HCT116 (cell line): ENCODE data around the gene MRTFB. TPM values are rescaled to one million over a fixed set of nuclear protein-coding genes. Genes with fewer than 3 reads are reported as not detected.

Source experiments
- ATAC-seq: fragments of 200-7000 bp; cut with Tn5 transposase; 2 replicates; pipeline ENCODE4 v1.9.1; 2020; ENCODE audit warnings: mild to moderate bottlenecking, moderate library complexity
- BruUV-seq: library from RNA; stranded (reverse); fragments of 400-500 nt; replicated peaks from 2 replicates; lab custom pipeline; 2021; lab: Mats Ljungman, UMichigan
- CTCF ChIA-PET: fragments of 300-600 bp; sonication (Branson Sonifier 250); formaldehyde crosslinking; loops from one replicate; lab custom pipeline; 2021; ENCODE audit warnings: antibody characterized with exemption; lab: Charles Lee
- POLR2A ChIA-PET: fragments of 300-600, 350-600 bp; sonication (Branson Sonifier 250); formaldehyde crosslinking; loops from one replicate; lab custom pipeline; 2021; ENCODE audit warnings: antibody characterized with exemption; lab: Charles Lee
- RAD21 ChIA-PET, 2 experiments: fragments of 300-600 bp; sonication (Branson Sonifier 250); formaldehyde crosslinking; loops; one replicate each; lab custom pipeline; 2023; ENCODE audit warnings: low total read pairs in 2 of 2; ENCODE audit not compliant: uncharacterized antibody in 2 of 2, unreplicated experiment in 2 of 2, low non-redundant PET in 1 of 2; lab: Charles Lee
- DNase-seq: peaks from one replicate; pipeline ENCODE4 v3.0.0-alpha.2; 2010; ENCODE audit warnings: low read depth, low spot score
- H2AFZ ChIP-seq: fragments of 200-600 bp; shearing (Covaris generic), sonication (generic); 2 replicates; pipeline ENCODE4 v1.6.1; 2017; ENCODE audit warnings: low read depth, mixed run types, mixed read lengths, antibody characterized with exemption, low read length; ENCODE audit not compliant: poor library complexity, severe bottlenecking
- H3K27ac ChIP-seq: 2 replicates; pipeline ENCODE4 v1.5.1; 2012; ENCODE audit warnings: low read depth, low read length
- H3K27me3 ChIP-seq: fragments of 200-600 bp; sonication (generic); 2 replicates; pipeline ENCODE4 v1.6.1; 2016; ENCODE audit warnings: mixed run types, low read length, mixed read lengths; ENCODE audit not compliant: insufficient read depth
- H3K36me3 ChIP-seq, 2 experiments: fragments of 200-500 bp in 1 of 2; fragments of 200-600 bp in 1 of 2; sonication (Bioruptor generic) in 1 of 2; sonication (generic) in 1 of 2; 2 replicates each; pipeline versions ENCODE4 v1.5.1 to v1.6.1; 2014 to 2016; ENCODE audit warnings: low read length in 2 of 2, inconsistent platforms in 1 of 2, mixed read lengths in 1 of 2, mixed run types in 1 of 2; ENCODE audit not compliant: insufficient read depth in 2 of 2, control insufficient read depth in 1 of 2
- H3K4me1 ChIP-seq, 2 experiments: fragments of 200-600 bp in 1 of 2; sonication (generic) in 1 of 2; 2 replicates each; pipeline versions ENCODE4 v1.5.1 to v1.6.1; 2012 to 2017; ENCODE audit warnings: low read length in 2 of 2, inconsistent platforms in 1 of 2, mild to moderate bottlenecking in 1 of 2, mixed read lengths in 1 of 2, mixed run types in 1 of 2, moderate library complexity in 1 of 2; ENCODE audit not compliant: insufficient read depth in 2 of 2, control insufficient read depth in 1 of 2
- H3K4me2 ChIP-seq: fragments of 200-600 bp; sonication (generic); 2 replicates; pipeline ENCODE4 v1.6.1; 2017; ENCODE audit warnings: mixed run types, low read length, mixed read lengths
- H3K4me3 ChIP-seq, 2 experiments: fragments of 200-600 bp in 1 of 2; sonication (generic) in 1 of 2; replicated peaks in 1 of 2; 2 replicates each; pipeline ENCODE4 v1.5.1; 2011 to 2016; ENCODE audit warnings: low read length in 2 of 2, control low read depth in 1 of 2, low read depth in 1 of 2, mild to moderate bottlenecking in 1 of 2, mixed read lengths in 1 of 2, mixed run types in 1 of 2
- H3K79me2 ChIP-seq: fragments of 200-600 bp; sonication (generic); 2 replicates; pipeline ENCODE4 v1.6.1; 2017; ENCODE audit warnings: mild to moderate bottlenecking, mixed run types, low read length, moderate library complexity, mixed read lengths; ENCODE audit not compliant: insufficient read depth
- H3K9ac ChIP-seq: fragments of 200-600 bp; sonication (generic); 2 replicates; pipeline ENCODE4 v1.6.1; 2016; ENCODE audit warnings: low read length, mixed read lengths
- H3K9me2 ChIP-seq: fragments of 200-600 bp; sonication (generic), shearing (Covaris generic); 2 replicates; pipeline ENCODE4 v1.6.1; 2017; ENCODE audit warnings: mixed run types, mild to moderate bottlenecking, moderate library complexity; ENCODE audit not compliant: insufficient read depth
- H3K9me3 ChIP-seq, 2 experiments: fragments of 200-500 bp in 1 of 2; fragments of 200-600 bp in 1 of 2; sonication (Bioruptor generic) in 1 of 2; sonication (generic) in 1 of 2; 2 replicates each; pipeline ENCODE4 v1.6.1; 2014 to 2017; ENCODE audit warnings: low read length in 2 of 2, mixed read lengths in 2 of 2, inconsistent platforms in 1 of 2, low read depth in 1 of 2, mild to moderate bottlenecking in 1 of 2, mixed run types in 1 of 2, moderate library complexity in 1 of 2; ENCODE audit not compliant: control insufficient read depth in 1 of 2, insufficient read depth in 1 of 2
- H4K20me1 ChIP-seq: fragments of 200-600 bp; sonication (generic), shearing (Covaris generic); 2 replicates; pipeline ENCODE4 v1.6.1; 2017; ENCODE audit warnings: mixed run types, mild to moderate bottlenecking, moderate library complexity; ENCODE audit not compliant: insufficient read depth
- CTCF ChIP-seq, 3 experiments: fragments of 200-600 bp in 1 of 3; sonication (generic) in 1 of 3; IDR thresholded peaks in 2 of 3; conservative IDR thresholded peaks in 1 of 3; 2 replicates each; pipeline ENCODE4 v1.5.1; 2012 to 2017; ENCODE audit warnings: low read depth in 2 of 3, low read length in 2 of 3, antibody characterized with exemption in 1 of 3, borderline replicate concordance in 1 of 3, control low read depth in 1 of 3, mild to moderate bottlenecking in 1 of 3, mixed read lengths in 1 of 3, mixed run types in 1 of 3, moderate library complexity in 1 of 3; ENCODE audit not compliant: insufficient read depth in 1 of 3
- POLR2A ChIP-seq: IDR thresholded peaks from 2 replicates; pipeline ENCODE4 v1.7.0; 2011; ENCODE audit warnings: borderline replicate concordance; ENCODE audit not compliant: insufficient read depth, insufficient read length; ENCODE audit errors: extremely low read depth
- ZFX ChIP-seq: fragments of 450-650 bp; IDR thresholded peaks from 2 replicates; pipeline ENCODE4 v1.6.1; 2017
- intact Hi-C: fragments of 100-400 bp; cut with micrococcal nuclease; formaldehyde crosslinking; loops from 2 replicates; pipeline ENCODE4 v1.10.0; 2022
- total RNA-seq: library from RNA; stranded (reverse); gene quantifications from one replicate; pipeline ENCODE4 v1.2.1, GENCODE V29; 2021; ENCODE audit not compliant: unreplicated experiment
- TF ChIP-seq, protein P1 (sequence below): IDR thresholded peaks from 2 replicates; pipeline ENCODE4 v1.6.1; 2011; ENCODE audit warnings: mild to moderate bottlenecking, low read length, moderate library complexity; ENCODE audit not compliant: insufficient replicate concordance; ENCODE audit errors: extremely low read depth

Gene MRTFB
- total RNA-seq, 1 experiment from 2014 or later: 39.0 TPM

- TF ChIP-seq CTCF (IDR thresholded peaks at IDR 0.05 in 2 of 3, conservative IDR thresholded peaks at IDR 0.05 in 1 of 3; ENCODE audit: borderline replicate concordance in 1 of 3, insufficient read depth in 1 of 3, low read depth in 2 of 3, low read length in 2 of 3): no peak
- TF ChIP-seq ZFX: no peak
- no peak for TF ChIP-seq POLR2A
Observed at GRCh38 chr16:14251419-14251818, 180.3 kb downstream of the MRTFB start (continued).

- no peaks in the 10 kb centered on the region for H3K9me2 ChIP-seq
- no peaks in the 10 kb centered on the region for H3K4me1 ChIP-seq
- H3K79me2 ChIP-seq: no peaks in the 10 kb centered on the region
- BruUV-seq: no TSS peak
- H3K27ac ChIP-seq: no peak overlapping the region
- ChIA-PET CTCF (interaction anchor here (1.6 kb wide), 1 partner anchor 329 kb away, joined by 3 read pairs; no protein-coding TSS in a partner anchor), RAD21 (no interaction called here), POLR2A (no interaction called here)
- H3K4me3 ChIP-seq: no peak overlapping the region
- H3K4me2 ChIP-seq: no peak overlapping the region
- no peaks in the 10 kb centered on the region for H3K9me3 ChIP-seq
- intact Hi-C loops: no loop called here
- ATAC-seq: no peak
- no peaks in the 10 kb centered on the region for H3K27me3 ChIP-seq
- TF ChIP-seq, protein P1, sequence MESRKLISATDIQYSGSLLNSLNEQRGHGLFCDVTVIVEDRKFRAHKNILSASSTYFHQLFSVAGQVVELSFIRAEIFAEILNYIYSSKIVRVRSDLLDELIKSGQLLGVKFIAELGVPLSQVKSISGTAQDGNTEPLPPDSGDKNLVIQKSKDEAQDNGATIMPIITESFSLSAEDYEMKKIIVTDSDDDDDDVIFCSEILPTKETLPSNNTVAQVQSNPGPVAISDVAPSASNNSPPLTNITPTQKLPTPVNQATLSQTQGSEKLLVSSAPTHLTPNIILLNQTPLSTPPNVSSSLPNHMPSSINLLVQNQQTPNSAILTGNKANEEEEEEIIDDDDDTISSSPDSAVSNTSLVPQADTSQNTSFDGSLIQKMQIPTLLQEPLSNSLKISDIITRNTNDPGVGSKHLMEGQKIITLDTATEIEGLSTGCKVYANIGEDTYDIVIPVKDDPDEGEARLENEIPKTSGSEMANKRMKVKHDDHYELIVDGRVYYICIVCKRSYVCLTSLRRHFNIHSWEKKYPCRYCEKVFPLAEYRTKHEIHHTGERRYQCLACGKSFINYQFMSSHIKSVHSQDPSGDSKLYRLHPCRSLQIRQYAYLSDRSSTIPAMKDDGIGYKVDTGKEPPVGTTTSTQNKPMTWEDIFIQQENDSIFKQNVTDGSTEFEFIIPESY: no peak
- no peaks in the 10 kb centered on the region for H4K20me1 ChIP-seq
- no peak overlapping the region for H3K9ac ChIP-seq
- peaks cover 22 to 36% of the 10 kb centered on the region in 2 experiments for H3K36me3 ChIP-seq
- no peak for DNase-seq
- no peak overlapping the region for H2AFZ ChIP-seq
Observed at GRCh38 chr16:14252860-14253259, 181.7 kb downstream of the MRTFB start.
